ENCODE results near the gene KLK13.

KLK13 gene

GRCh38 chr19:51089786-51090185, 24.9 kb upstream of the KLK13 start:
- TF ChIP-seq USF1 (IDR thresholded peaks at IDR 0.05): no peak
- TF ChIP-seq ZBTB7A (IDR thresholded peaks at IDR 0.05; ENCODE audit: low read depth): no peak
- TF ChIP-seq REST (IDR thresholded peaks at IDR 0.05; ENCODE audit: low read depth): no peak
- TF ChIP-seq NFIC (IDR thresholded peaks at IDR 0.05): no peak
- no peak for TF ChIP-seq EP300 (IDR thresholded peaks at IDR 0.05; ENCODE audit: borderline replicate concordance)
- no peak for TF ChIP-seq TEAD4 (IDR thresholded peaks at IDR 0.05)
- no peak for TF ChIP-seq FOXM1 (IDR thresholded peaks at IDR 0.05; ENCODE audit: borderline replicate concordance, low read depth)

- TF ChIP-seq CEBPB (IDR thresholded peaks at IDR 0.05): no peak
- no peak for TF ChIP-seq FOXM1 (IDR thresholded peaks at IDR 0.05; ENCODE audit: borderline replicate concordance, low read depth)
- no peak for TF ChIP-seq NFIC (IDR thresholded peaks at IDR 0.05)
- TF ChIP-seq USF1 (IDR thresholded peaks at IDR 0.05): no peak
- TF ChIP-seq ZBTB7A (IDR thresholded peaks at IDR 0.05; ENCODE audit: low read depth): no peak
- TF ChIP-seq CREB1 (IDR thresholded peaks at IDR 0.05; ENCODE audit: low read depth): no peak
- TF ChIP-seq TCF12 (IDR thresholded peaks at IDR 0.05; ENCODE audit: low read depth): no peak
- TF ChIP-seq TEAD4 (IDR thresholded peaks at IDR 0.05): no peak
- TF ChIP-seq EGR1 (IDR thresholded peaks at IDR 0.05): no peak
- no peak for TF ChIP-seq YY1 (IDR thresholded peaks at IDR 0.05; ENCODE audit: low read depth)
- TF ChIP-seq EP300 (IDR thresholded peaks at IDR 0.05; ENCODE audit: borderline replicate concordance): no peak
- no peak for TF ChIP-seq TAF1 (IDR thresholded peaks at IDR 0.05; ENCODE audit: low read depth)
- TF ChIP-seq REST (IDR thresholded peaks at IDR 0.05; ENCODE audit: low read depth): no peak
- TF ChIP-seq MAX (IDR thresholded peaks at IDR 0.05): no peak
These were observed 21.4 kb upstream of the KLK13 start for GRCh38 chr19:51086153-51086850.

GRCh38 chr19:51084505-51084904, 19.6 kb upstream of the KLK13 start:
- no peak for TF ChIP-seq ZBTB7A (IDR thresholded peaks at IDR 0.05; ENCODE audit: low read depth)
- no peak for TF ChIP-seq RAD21 (IDR thresholded peaks at IDR 0.05; ENCODE audit: low read depth)
- no peak for TF ChIP-seq EGR1 (IDR thresholded peaks at IDR 0.05)
- TF ChIP-seq TAF1 (IDR thresholded peaks at IDR 0.05; ENCODE audit: low read depth): no peak
- TF ChIP-seq NFIC (IDR thresholded peaks at IDR 0.05): no peak
- TF ChIP-seq MAX (IDR thresholded peaks at IDR 0.05): no peak
- no peak for TF ChIP-seq TCF12 (IDR thresholded peaks at IDR 0.05; ENCODE audit: low read depth)
- TF ChIP-seq CREB1 (IDR thresholded peaks at IDR 0.05; ENCODE audit: low read depth): no peak

GRCh38 chr19:51083783-51084182, 18.9 kb upstream of the KLK13 start:
- TF ChIP-seq NFIC (IDR thresholded peaks at IDR 0.05) (no peak), RAD21 (IDR thresholded peaks at IDR 0.05; ENCODE audit: low read depth) (no peak), YY1 (IDR thresholded peaks at IDR 0.05; ENCODE audit: low read depth) (no peak), CEBPB (IDR thresholded peaks at IDR 0.05) (no peak), CREB1 (IDR thresholded peaks at IDR 0.05; ENCODE audit: low read depth) (no peak), ZBTB7A (IDR thresholded peaks at IDR 0.05; ENCODE audit: low read depth) (no peak), FOXM1 (IDR thresholded peaks at IDR 0.05; ENCODE audit: borderline replicate concordance, low read depth) (no peak)

GRCh38 chr19:51083181-51083580, 18.3 kb upstream of the KLK13 start:
- TF ChIP-seq ZBTB7A (IDR thresholded peaks at IDR 0.05; ENCODE audit: low read depth) (no peak), NFIC (IDR thresholded peaks at IDR 0.05) (no peak), CEBPB (IDR thresholded peaks at IDR 0.05) (no peak), USF1 (IDR thresholded peaks at IDR 0.05) (no peak), YY1 (IDR thresholded peaks at IDR 0.05; ENCODE audit: low read depth) (no peak), EP300 (IDR thresholded peaks at IDR 0.05; ENCODE audit: borderline replicate concordance) (no peak), RAD21 (IDR thresholded peaks at IDR 0.05; ENCODE audit: low read depth) (no peak), REST (IDR thresholded peaks at IDR 0.05; ENCODE audit: low read depth) (no peak), TCF12 (IDR thresholded peaks at IDR 0.05; ENCODE audit: low read depth) (no peak), FOXM1 (IDR thresholded peaks at IDR 0.05; ENCODE audit: borderline replicate concordance, low read depth) (no peak), TEAD4 (IDR thresholded peaks at IDR 0.05) (no peak), TAF1 (IDR thresholded peaks at IDR 0.05; ENCODE audit: low read depth) (no peak), CREB1 (IDR thresholded peaks at IDR 0.05; ENCODE audit: low read depth) (no peak), MAX (IDR thresholded peaks at IDR 0.05) (no peak), EGR1 (IDR thresholded peaks at IDR 0.05) (no peak)
